ENCODE data around the gene TOMM20L. TPM values are rescaled to one million over a fixed set of nuclear protein-coding genes. Genes with fewer than 3 reads are reported as not detected.

Gene TOMM20L
- total and polyA plus RNA-seq, 2 donors: not detected

- Histone ChIP-seq H3K9me3 (ENCODE audit: control insufficient read depth in 2 of 2, insufficient read depth in 1 of 2, low read length in 1 of 2) (no peaks in the 10 kb centered on the region), H3K27me3 (ENCODE audit: control insufficient read depth in 2 of 2, insufficient read depth in 1 of 2, low read length in 1 of 2) (no peaks in the 10 kb centered on the region), H3K4me1 (ENCODE audit: control insufficient read depth in 2 of 2, insufficient read depth in 2 of 2, low read length in 2 of 2) (no peaks in the 10 kb centered on the region), H3K4me3 (ENCODE audit: low read length in 2 of 2) (no peak overlapping the region), H3K36me3 (ENCODE audit: control insufficient read depth in 2 of 2, insufficient read depth in 2 of 2, low read length in 1 of 2) (peaks cover 8 to 42% of the 10 kb centered on the region in 2 donors), H3K27ac (ENCODE audit: low read depth in 1 of 2, low read length in 1 of 2) (no peak overlapping the region)
- 92% methylated on average over 9 of the region's 9 CpGs for WGBS
- DNase-seq (ENCODE audit: low read depth in 6 of 9, low spot score in 9 of 9): no peak
Measured at GRCh38 chr14:58455593-58456265, 60.0 kb downstream of the TOMM20L start.

Other genes starting within 250 kb of the TOMM20L start
- 1.6 TPM for gene ARMH4, start 243.7 kb upstream of the TOMM20L start, total RNA-seq
- gene ARMH4, start 243.7 kb upstream of the TOMM20L start, polyA plus RNA-seq: 0.82 TPM
- gene ACTR10, start 195.8 kb upstream of the TOMM20L start, total RNA-seq: 73.1 TPM
- 145 TPM for gene ACTR10, start 195.8 kb upstream of the TOMM20L start, polyA plus RNA-seq
- 150 TPM for gene PSMA3, start 151.1 kb upstream of the TOMM20L start, total RNA-seq
- 181 TPM for gene PSMA3, start 151.1 kb upstream of the TOMM20L start, polyA plus RNA-seq
- 13.7 TPM for gene ARID4A, start 97.4 kb upstream of the TOMM20L start, total RNA-seq
- gene ARID4A, start 97.4 kb upstream of the TOMM20L start, polyA plus RNA-seq: 14.8 TPM
- gene TIMM9, start 31.6 kb downstream of the TOMM20L start, total RNA-seq: 37.0 TPM
- 86.0 TPM for gene TIMM9, start 31.6 kb downstream of the TOMM20L start, polyA plus RNA-seq
- 24.9 TPM for gene KIAA0586, start 31.8 kb downstream of the TOMM20L start, total RNA-seq
- gene KIAA0586, start 31.8 kb downstream of the TOMM20L start, polyA plus RNA-seq: 11.0 TPM
- gene DACT1, start 242.0 kb downstream of the TOMM20L start, total RNA-seq: 9.3 TPM
- 4.0 TPM for gene DACT1, start 242.0 kb downstream of the TOMM20L start, polyA plus RNA-seq

Measured in thymus (tissue), 11 donors.